Lower leg skin (tissue), 3 donors: ENCODE measurements around the gene ACOT13.

Experiments
- POLR2A ChIP-seq, 2 donors: fragments of 450-650 bp; IDR thresholded peaks; one replicate each; pipeline ENCODE4 v1.6.1; 2016 to 2017; ENCODE audit warnings: antibody characterized with exemption in 2 of 2, mild to moderate bottlenecking in 1 of 2, moderate library complexity in 1 of 2
- TF ChIP-seq, protein P1 (sequence below), 3 donors: fragments of 450-650 bp; IDR thresholded peaks; one replicate each; pipeline ENCODE4 v1.5.1; 2016; ENCODE audit warnings: antibody characterized with exemption in 3 of 3, mild to moderate bottlenecking in 3 of 3, moderate library complexity in 2 of 3

DNA sequence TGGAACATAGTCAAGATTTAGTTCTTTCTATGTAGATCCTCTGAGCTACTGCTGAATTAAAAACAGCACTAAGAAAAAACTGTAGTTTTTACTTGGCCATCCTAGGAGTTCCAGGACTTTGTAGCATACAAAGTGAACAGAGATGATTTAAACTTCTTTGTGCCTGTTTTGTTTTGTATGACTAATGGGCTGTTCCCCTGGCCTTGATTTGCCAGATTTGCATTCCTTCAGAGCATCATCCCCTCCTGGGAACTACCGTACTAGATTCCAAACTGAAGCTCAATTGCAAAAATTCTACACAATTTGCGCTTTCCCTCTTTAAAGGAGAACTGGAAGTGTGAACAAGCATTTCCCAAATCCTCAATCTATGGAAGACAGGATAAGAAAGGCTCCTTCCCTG lies 23.1 kb downstream of the ACOT13 start:
- TF ChIP-seq, protein P1, sequence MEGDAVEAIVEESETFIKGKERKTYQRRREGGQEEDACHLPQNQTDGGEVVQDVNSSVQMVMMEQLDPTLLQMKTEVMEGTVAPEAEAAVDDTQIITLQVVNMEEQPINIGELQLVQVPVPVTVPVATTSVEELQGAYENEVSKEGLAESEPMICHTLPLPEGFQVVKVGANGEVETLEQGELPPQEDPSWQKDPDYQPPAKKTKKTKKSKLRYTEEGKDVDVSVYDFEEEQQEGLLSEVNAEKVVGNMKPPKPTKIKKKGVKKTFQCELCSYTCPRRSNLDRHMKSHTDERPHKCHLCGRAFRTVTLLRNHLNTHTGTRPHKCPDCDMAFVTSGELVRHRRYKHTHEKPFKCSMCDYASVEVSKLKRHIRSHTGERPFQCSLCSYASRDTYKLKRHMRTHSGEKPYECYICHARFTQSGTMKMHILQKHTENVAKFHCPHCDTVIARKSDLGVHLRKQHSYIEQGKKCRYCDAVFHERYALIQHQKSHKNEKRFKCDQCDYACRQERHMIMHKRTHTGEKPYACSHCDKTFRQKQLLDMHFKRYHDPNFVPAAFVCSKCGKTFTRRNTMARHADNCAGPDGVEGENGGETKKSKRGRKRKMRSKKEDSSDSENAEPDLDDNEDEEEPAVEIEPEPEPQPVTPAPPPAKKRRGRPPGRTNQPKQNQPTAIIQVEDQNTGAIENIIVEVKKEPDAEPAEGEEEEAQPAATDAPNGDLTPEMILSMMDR (IDR thresholded peaks at IDR 0.05), result no peak
- TF ChIP-seq POLR2A (IDR thresholded peaks at IDR 0.05), result no peak
